DMS 273 (cell line): ENCODE measurements around the gene FOXL3.
A peak's percentile ranks its signal among the peaks of the same experiment; 100 is the strongest.
"Not testable (repeated sequence)": the region's sequence is repeated elsewhere in the genome, so short reads cannot be mapped to it uniquely, and the experiment has no call there.

Experiments
- DNase-seq: peaks from one replicate; lab custom pipeline; 2025; ENCODE audit not compliant: unreplicated experiment; lab: John Stamatoyannopoulos, UW

The FOXL3 gene

GRCh38 chr7:254337-255037 lies 35.5 kb upstream of the FOXL3 start:
- DNase-seq = no peak

GRCh38 chr7:255038-255435 lies 34.9 kb upstream of the FOXL3 start:
- no peak for DNase-seq

- DNase-seq = no peak
These were observed 34.1 kb upstream of the FOXL3 start for GRCh38 chr7:255721-256361.

- DNase-seq = no peak
These were observed 33.5 kb upstream of the FOXL3 start for GRCh38 chr7:256461-256940.

GRCh38 chr7:256981-257646 lies 32.9 kb upstream of the FOXL3 start:
- no peak for DNase-seq

- no peak for DNase-seq
These were observed 32.4 kb upstream of the FOXL3 start for GRCh38 chr7:257647-257992.

- no peak for DNase-seq
These were observed 31.3 kb upstream of the FOXL3 start for GRCh38 chr7:258476-259190.

GRCh38 chr7:259191-259505 lies 30.8 kb upstream of the FOXL3 start:
- DNase-seq = no peak

- no peak for DNase-seq
These were observed 30.1 kb upstream of the FOXL3 start for GRCh38 chr7:259751-260405.

GRCh38 chr7:260441-261281 lies 29.3 kb upstream of the FOXL3 start:
- no peak for DNase-seq

- DNase-seq = no peak
These were observed 28.4 kb upstream of the FOXL3 start for GRCh38 chr7:261341-262250.

GRCh38 chr7:262251-262572 lies 27.8 kb upstream of the FOXL3 start:
- no peak for DNase-seq

GRCh38 chr7:262631-263311 lies 27.2 kb upstream of the FOXL3 start:
- DNase-seq = not testable (repeated sequence)

- peak; percentile 49 for DNase-seq
These were observed 26.3 kb upstream of the FOXL3 start for GRCh38 chr7:263483-264351.

GRCh38 chr7:264541-265191 lies 25.3 kb upstream of the FOXL3 start:
- peak; percentile 48 for DNase-seq

- peak; percentile 41 for DNase-seq
These were observed 24.6 kb upstream of the FOXL3 start for GRCh38 chr7:265192-265997.
